Erythroblast (primary cell): ENCODE measurements around the gene CEBPB.

Source experiments
- GATA1 ChIP-seq: IDR thresholded peaks from 2 replicates; pipeline ENCODE4 v1.6.1; 2011; ENCODE audit warnings: low read depth, mild to moderate bottlenecking, control low read depth, low read length, moderate library complexity
- POLR2A ChIP-seq: IDR thresholded peaks from 2 replicates; pipeline ENCODE4 v1.6.1; 2011; ENCODE audit warnings: mild to moderate bottlenecking, low read length

GRCh38 chr20:50230184-50230583, 39.6 kb downstream of the CEBPB start:
- TF ChIP-seq POLR2A (no peak), GATA1 (no peak)
